HCT116 (cell line): ENCODE measurements around the gene IMPDH1. TPM values are rescaled to one million over a fixed set of nuclear protein-coding genes. Genes with fewer than 3 reads are reported as not detected.

ENCODE experiments used
- ATAC-seq: fragments of 200-7000 bp; cut with Tn5 transposase; 2 replicates; pipeline ENCODE4 v1.9.1; 2020; ENCODE audit warnings: mild to moderate bottlenecking, moderate library complexity
- BruUV-seq: library from RNA; stranded (reverse); fragments of 400-500 nt; replicated peaks from 2 replicates; lab custom pipeline; 2021; lab: Mats Ljungman, UMichigan
- CTCF ChIA-PET: fragments of 300-600 bp; sonication (Branson Sonifier 250); formaldehyde crosslinking; loops from one replicate; lab custom pipeline; 2021; ENCODE audit warnings: antibody characterized with exemption; lab: Charles Lee
- POLR2A ChIA-PET: fragments of 300-600, 350-600 bp; sonication (Branson Sonifier 250); formaldehyde crosslinking; loops from one replicate; lab custom pipeline; 2021; ENCODE audit warnings: antibody characterized with exemption; lab: Charles Lee
- RAD21 ChIA-PET, 2 experiments: fragments of 300-600 bp; sonication (Branson Sonifier 250); formaldehyde crosslinking; loops; one replicate each; lab custom pipeline; 2023; ENCODE audit warnings: low total read pairs in 2 of 2; ENCODE audit not compliant: uncharacterized antibody in 2 of 2, unreplicated experiment in 2 of 2, low non-redundant PET in 1 of 2; lab: Charles Lee
- DNase-seq: peaks from one replicate; pipeline ENCODE4 v3.0.0-alpha.2; 2010; ENCODE audit warnings: low read depth, low spot score
- H2AFZ ChIP-seq: fragments of 200-600 bp; shearing (Covaris generic), sonication (generic); 2 replicates; pipeline ENCODE4 v1.6.1; 2017; ENCODE audit warnings: low read depth, mixed run types, mixed read lengths, antibody characterized with exemption, low read length; ENCODE audit not compliant: poor library complexity, severe bottlenecking
- H3K27ac ChIP-seq: 2 replicates; pipeline ENCODE4 v1.5.1; 2012; ENCODE audit warnings: low read depth, low read length
- H3K27me3 ChIP-seq: fragments of 200-600 bp; sonication (generic); 2 replicates; pipeline ENCODE4 v1.6.1; 2016; ENCODE audit warnings: mixed run types, low read length, mixed read lengths; ENCODE audit not compliant: insufficient read depth
- H3K36me3 ChIP-seq, 2 experiments: fragments of 200-500 bp in 1 of 2; fragments of 200-600 bp in 1 of 2; sonication (Bioruptor generic) in 1 of 2; sonication (generic) in 1 of 2; 2 replicates each; pipeline versions ENCODE4 v1.5.1 to v1.6.1; 2014 to 2016; ENCODE audit warnings: low read length in 2 of 2, inconsistent platforms in 1 of 2, mixed read lengths in 1 of 2, mixed run types in 1 of 2; ENCODE audit not compliant: insufficient read depth in 2 of 2, control insufficient read depth in 1 of 2
- H3K4me1 ChIP-seq, 2 experiments: fragments of 200-600 bp in 1 of 2; sonication (generic) in 1 of 2; 2 replicates each; pipeline versions ENCODE4 v1.5.1 to v1.6.1; 2012 to 2017; ENCODE audit warnings: low read length in 2 of 2, inconsistent platforms in 1 of 2, mild to moderate bottlenecking in 1 of 2, mixed read lengths in 1 of 2, mixed run types in 1 of 2, moderate library complexity in 1 of 2; ENCODE audit not compliant: insufficient read depth in 2 of 2, control insufficient read depth in 1 of 2
- H3K4me2 ChIP-seq: fragments of 200-600 bp; sonication (generic); 2 replicates; pipeline ENCODE4 v1.6.1; 2017; ENCODE audit warnings: mixed run types, low read length, mixed read lengths
- H3K4me3 ChIP-seq, 2 experiments: fragments of 200-600 bp in 1 of 2; sonication (generic) in 1 of 2; replicated peaks in 1 of 2; 2 replicates each; pipeline ENCODE4 v1.5.1; 2011 to 2016; ENCODE audit warnings: low read length in 2 of 2, control low read depth in 1 of 2, low read depth in 1 of 2, mild to moderate bottlenecking in 1 of 2, mixed read lengths in 1 of 2, mixed run types in 1 of 2
- H3K79me2 ChIP-seq: fragments of 200-600 bp; sonication (generic); 2 replicates; pipeline ENCODE4 v1.6.1; 2017; ENCODE audit warnings: mild to moderate bottlenecking, mixed run types, low read length, moderate library complexity, mixed read lengths; ENCODE audit not compliant: insufficient read depth
- H3K9ac ChIP-seq: fragments of 200-600 bp; sonication (generic); 2 replicates; pipeline ENCODE4 v1.6.1; 2016; ENCODE audit warnings: low read length, mixed read lengths
- H3K9me2 ChIP-seq: fragments of 200-600 bp; sonication (generic), shearing (Covaris generic); 2 replicates; pipeline ENCODE4 v1.6.1; 2017; ENCODE audit warnings: mixed run types, mild to moderate bottlenecking, moderate library complexity; ENCODE audit not compliant: insufficient read depth
- H3K9me3 ChIP-seq, 2 experiments: fragments of 200-500 bp in 1 of 2; fragments of 200-600 bp in 1 of 2; sonication (Bioruptor generic) in 1 of 2; sonication (generic) in 1 of 2; 2 replicates each; pipeline ENCODE4 v1.6.1; 2014 to 2017; ENCODE audit warnings: low read length in 2 of 2, mixed read lengths in 2 of 2, inconsistent platforms in 1 of 2, low read depth in 1 of 2, mild to moderate bottlenecking in 1 of 2, mixed run types in 1 of 2, moderate library complexity in 1 of 2; ENCODE audit not compliant: control insufficient read depth in 1 of 2, insufficient read depth in 1 of 2
- H4K20me1 ChIP-seq: fragments of 200-600 bp; sonication (generic), shearing (Covaris generic); 2 replicates; pipeline ENCODE4 v1.6.1; 2017; ENCODE audit warnings: mixed run types, mild to moderate bottlenecking, moderate library complexity; ENCODE audit not compliant: insufficient read depth
- CEBPB ChIP-seq: IDR thresholded peaks from 2 replicates; pipeline ENCODE4 v1.6.1; 2012; ENCODE audit warnings: low read depth
- CTCF ChIP-seq, 3 experiments: fragments of 200-600 bp in 1 of 3; sonication (generic) in 1 of 3; IDR thresholded peaks in 2 of 3; conservative IDR thresholded peaks in 1 of 3; 2 replicates each; pipeline ENCODE4 v1.5.1; 2012 to 2017; ENCODE audit warnings: low read depth in 2 of 3, low read length in 2 of 3, antibody characterized with exemption in 1 of 3, borderline replicate concordance in 1 of 3, control low read depth in 1 of 3, mild to moderate bottlenecking in 1 of 3, mixed read lengths in 1 of 3, mixed run types in 1 of 3, moderate library complexity in 1 of 3; ENCODE audit not compliant: insufficient read depth in 1 of 3
- ELF1 ChIP-seq: IDR thresholded peaks from 2 replicates; pipeline ENCODE4 v1.6.1; 2012; ENCODE audit warnings: low read depth, borderline replicate concordance
- JUND ChIP-seq: IDR thresholded peaks from 2 replicates; pipeline ENCODE4 v1.6.1; 2012
- POLR2A ChIP-seq: IDR thresholded peaks from 2 replicates; pipeline ENCODE4 v1.7.0; 2011; ENCODE audit warnings: borderline replicate concordance; ENCODE audit not compliant: insufficient read depth, insufficient read length; ENCODE audit errors: extremely low read depth
- REST ChIP-seq: IDR thresholded peaks from 2 replicates; pipeline ENCODE4 v1.6.1; 2012; ENCODE audit warnings: low read depth
- TCF7L2 ChIP-seq: IDR thresholded peaks from 2 replicates; pipeline ENCODE4 v1.7.0; 2011; ENCODE audit warnings: borderline replicate concordance, inconsistent platforms; ENCODE audit not compliant: insufficient read depth, insufficient read length; ENCODE audit errors: extremely low read depth
- ZBTB33 ChIP-seq: IDR thresholded peaks from 2 replicates; pipeline ENCODE4 v1.6.1; 2011; ENCODE audit warnings: mild to moderate bottlenecking, low read length, moderate library complexity; ENCODE audit not compliant: insufficient replicate concordance; ENCODE audit errors: extremely low read depth
- ZNF274 ChIP-seq: fragments of 200-500 bp; sonication (Bioruptor generic); IDR thresholded peaks from 2 replicates; pipeline ENCODE4 v1.6.1; 2014; ENCODE audit warnings: mild to moderate bottlenecking, low read depth, low read length, inconsistent platforms
- intact Hi-C: fragments of 100-400 bp; cut with micrococcal nuclease; formaldehyde crosslinking; loops from 2 replicates; pipeline ENCODE4 v1.10.0; 2022
- total RNA-seq: library from RNA; stranded (reverse); gene quantifications from one replicate; pipeline ENCODE4 v1.2.1, GENCODE V29; 2021; ENCODE audit not compliant: unreplicated experiment

IMPDH1 gene
- total RNA-seq, 1 experiment from 2014 or later = 98.2 TPM

GRCh38 chr7:128394904-128395496 lies 14.8 kb downstream of the IMPDH1 start:
- DNase-seq (no peak), ATAC-seq (no peak)
- Histone ChIP-seq H3K9ac (no peak overlapping the region), H3K36me3 (peaks cover 30 to 55% of the 10 kb centered on the region in 2 experiments), H3K79me2 (no peaks in the 10 kb centered on the region), H3K9me2 (no peaks in the 10 kb centered on the region), H3K27me3 (no peaks in the 10 kb centered on the region), H3K9me3 (no peaks in the 10 kb centered on the region), H3K4me1 (no peaks in the 10 kb centered on the region), H3K27ac (no peak overlapping the region), H2AFZ (no peak overlapping the region), H3K4me2 (no peak overlapping the region), H4K20me1 (no peaks in the 10 kb centered on the region; the same call in 1 of the 2 replicates), H3K4me3 (no peak overlapping the region)
- BruUV-seq = no TSS peak
- POLR2A ChIA-PET = no interaction called here
- intact Hi-C loops = no loop called here
- TF ChIP-seq REST = no peak
- TF ChIP-seq POLR2A = no peak
- TF ChIP-seq ZBTB33 = no peak
- TF ChIP-seq ELF1 = no peak
- TF ChIP-seq ZNF274 = no peak
- TF ChIP-seq TCF7L2 = no peak
- TF ChIP-seq CEBPB = no peak
- TF ChIP-seq CTCF (IDR thresholded peaks at IDR 0.05 in 2 of 3, conservative IDR thresholded peaks at IDR 0.05 in 1 of 3; ENCODE audit: borderline replicate concordance in 1 of 3, insufficient read depth in 1 of 3, low read depth in 2 of 3, low read length in 2 of 3) = no peak
- no peak for TF ChIP-seq JUND
- CTCF ChIA-PET = interaction anchor here (1.6 kb wide), 1 partner anchor 13 kb away, joined by 3 read pairs; no protein-coding TSS in a partner anchor
- RAD21 ChIA-PET = no interaction called here
